ENCODE data around the gene PSMD5.
A peak's percentile ranks its signal among the peaks of the same experiment; 100 is the strongest.

PSMD5 gene

DNA sequence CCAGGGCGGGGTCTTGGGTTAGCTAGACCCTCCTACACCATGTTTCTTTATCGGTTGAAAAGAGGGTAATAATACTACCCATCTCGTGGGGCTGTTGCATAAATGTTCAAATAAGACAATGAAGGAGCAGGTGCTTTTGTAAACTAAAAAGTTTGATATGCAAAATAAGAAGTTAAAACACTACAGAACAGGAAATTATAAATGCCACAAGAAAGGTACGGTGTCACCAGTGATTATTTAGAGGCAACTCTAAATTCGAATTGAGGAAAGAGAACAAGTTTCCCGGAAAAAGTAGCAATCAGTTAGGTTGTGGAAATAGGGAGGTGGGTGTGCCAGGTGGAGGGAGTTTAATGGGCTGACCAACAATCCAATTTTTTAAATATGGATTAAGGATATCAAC, 36.7 kb upstream of the PSMD5 start:
- H3K9me3 ChIP-seq (replicated peaks in 1 of 2; ENCODE audit: control insufficient read depth in 2 of 2, insufficient read depth in 1 of 2, low read depth in 1 of 2, low read length in 2 of 2) = no peaks in the 10 kb centered on the region
- H3K9ac ChIP-seq (ENCODE audit: low read depth, low read length, poor library complexity) = no peak overlapping the region
- H2BK12ac ChIP-seq (ENCODE audit: low read length) = no peak overlapping the region
- no peak overlapping the region for H2BK120ac ChIP-seq (ENCODE audit: low read depth, low read length)
- H3K27ac ChIP-seq (replicated peaks; ENCODE audit: low read length) = no peak overlapping the region
- H3K79me1 ChIP-seq (ENCODE audit: low read depth, low read length) = no peaks in the 10 kb centered on the region
- H3K27me3 ChIP-seq (ENCODE audit: control insufficient read depth in 3 of 3, insufficient read depth in 3 of 3, low read depth in 1 of 3, low read length in 3 of 3) = peaks cover 0 to 3% (median 2%) of the 10 kb centered on the region in 3 experiments
- H3K4me3 ChIP-seq (ENCODE audit: low read length in 2 of 2) = no peak overlapping the region
- no peak for DNase-seq (ENCODE audit: low spot score)
- no peak overlapping the region for H2BK5ac ChIP-seq (ENCODE audit: low read length)
- no peak overlapping the region for H3K14ac ChIP-seq (ENCODE audit: low read length)
- no peak overlapping the region for H3K18ac ChIP-seq (ENCODE audit: low read length)
- H3K36me3 ChIP-seq (replicated peaks in 1 of 2; ENCODE audit: control insufficient read depth in 2 of 2, insufficient read depth in 2 of 2, low read length in 2 of 2) = peaks cover 0 to 5% of the 10 kb centered on the region in 2 donors
- no CpG with 5 or more reads among the region's 6 CpGs for WGBS, 2 donors (ENCODE audit: extremely low coverage in 2 of 2, insufficient read length in 2 of 2, insufficient replicate concordance in 1 of 2)
- H3K4ac ChIP-seq (ENCODE audit: low read length) = no peak overlapping the region
- no peak overlapping the region for H4K8ac ChIP-seq (ENCODE audit: low read depth, low read length)
- no peak overlapping the region for H2AK5ac ChIP-seq (ENCODE audit: low read depth, low read length)
- no peak overlapping the region for H2AFZ ChIP-seq (ENCODE audit: low read length)
- H3K23ac ChIP-seq (ENCODE audit: low read depth, low read length, poor library complexity) = no peak overlapping the region
- no peak overlapping the region for H2BK15ac ChIP-seq (ENCODE audit: low read length)
- no peak overlapping the region for H3K4me2 ChIP-seq (ENCODE audit: insufficient read depth, low read length, poor library complexity, severe bottlenecking)
- H4K91ac ChIP-seq (ENCODE audit: low read depth, low read length, poor library complexity) = no peak overlapping the region
- H3K4me1 ChIP-seq (ENCODE audit: control insufficient read depth in 2 of 2, insufficient read depth in 1 of 2, low read depth in 1 of 2, low read length in 2 of 2) = peaks cover 10 to 11% of the 10 kb centered on the region in 2 donors

GRCh38 chr9:120878188-120879130, 35.7 kb upstream of the PSMD5 start:
- Histone ChIP-seq H2AFZ (ENCODE audit: low read length) (no peak overlapping the region), H3K79me1 (ENCODE audit: low read depth, low read length) (no peaks in the 10 kb centered on the region), H2BK12ac (ENCODE audit: low read length) (no peak overlapping the region), H3K9me3 (replicated peaks in 1 of 2; ENCODE audit: control insufficient read depth in 2 of 2, insufficient read depth in 1 of 2, low read depth in 1 of 2, low read length in 2 of 2) (no peaks in the 10 kb centered on the region), H3K4ac (ENCODE audit: low read length) (no peak overlapping the region), H3K23ac (ENCODE audit: low read depth, low read length, poor library complexity) (peak overlapping the region; percentile 18), H3K4me3 (ENCODE audit: low read length in 2 of 2) (no peak overlapping the region), H3K9ac (ENCODE audit: low read depth, low read length, poor library complexity) (no peak overlapping the region), H2BK5ac (ENCODE audit: low read length) (no peak overlapping the region), H3K4me1 (ENCODE audit: control insufficient read depth in 2 of 2, insufficient read depth in 1 of 2, low read depth in 1 of 2, low read length in 2 of 2) (peaks cover 11% of the 10 kb centered on the region in 2 donors), H3K36me3 (replicated peaks in 1 of 2; ENCODE audit: control insufficient read depth in 2 of 2, insufficient read depth in 2 of 2, low read length in 2 of 2) (peaks cover 6 to 15% of the 10 kb centered on the region in 2 donors), H2BK15ac (ENCODE audit: low read length) (no peak overlapping the region), H3K27me3 (ENCODE audit: control insufficient read depth in 3 of 3, insufficient read depth in 3 of 3, low read depth in 1 of 3, low read length in 3 of 3) (peaks cover 0 to 3% (median 2%) of the 10 kb centered on the region in 3 experiments), H3K14ac (ENCODE audit: low read length) (no peak overlapping the region), H4K91ac (ENCODE audit: low read depth, low read length, poor library complexity) (no peak overlapping the region), H3K18ac (ENCODE audit: low read length) (peak overlapping the region; percentile 36), H2AK5ac (ENCODE audit: low read depth, low read length) (peak overlapping the region; percentile 7), H3K4me2 (ENCODE audit: insufficient read depth, low read length, poor library complexity, severe bottlenecking) (no peak overlapping the region), H4K8ac (ENCODE audit: low read depth, low read length) (no peak overlapping the region), H2BK120ac (ENCODE audit: low read depth, low read length) (no peak overlapping the region), H3K27ac (replicated peaks; ENCODE audit: low read length) (no peak overlapping the region)
- no CpG with 5 or more reads among the region's 8 CpGs for WGBS, 2 donors (ENCODE audit: extremely low coverage in 2 of 2, insufficient read length in 2 of 2, insufficient replicate concordance in 1 of 2)
- DNase-seq (ENCODE audit: low spot score) = no peak

DNA sequence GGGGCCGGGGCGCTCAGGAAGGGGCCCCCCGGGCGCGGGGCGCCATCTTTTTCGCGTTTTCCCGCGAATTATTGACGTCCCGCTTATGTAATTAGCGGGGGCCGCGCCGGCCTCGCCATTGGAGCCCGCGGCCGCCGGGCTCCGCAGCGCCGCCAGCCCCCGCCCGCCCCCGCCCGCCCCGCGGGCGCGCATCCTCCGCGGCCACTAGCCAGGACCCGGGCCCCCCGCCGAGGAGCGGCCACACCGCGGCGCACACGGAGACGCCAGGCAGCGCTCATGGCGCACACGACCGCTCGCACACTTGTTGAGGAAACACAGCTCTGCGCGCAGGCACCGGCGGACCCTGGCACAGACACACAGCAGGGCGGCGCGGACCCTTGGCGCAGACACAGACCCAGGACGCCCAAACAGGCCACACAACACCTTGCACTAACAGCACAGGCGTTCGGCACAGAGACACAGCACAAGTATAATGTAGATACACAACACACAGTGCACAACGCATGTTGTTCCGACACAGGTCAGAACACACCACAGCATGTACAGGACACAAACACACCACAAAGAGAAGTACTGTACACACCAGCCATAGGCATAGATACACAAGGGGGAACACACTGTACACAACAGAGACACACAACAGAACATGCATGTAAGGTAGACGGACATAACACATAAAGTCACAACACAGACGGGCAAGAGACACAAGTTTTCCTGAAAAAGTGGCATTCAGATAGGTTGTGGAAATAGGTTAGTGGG, 34.7 kb upstream of the PSMD5 start:
- Histone ChIP-seq H3K36me3 (replicated peaks in 1 of 2; ENCODE audit: control insufficient read depth in 2 of 2, insufficient read depth in 2 of 2, low read length in 2 of 2) (peaks cover 11 to 25% of the 10 kb centered on the region in 2 donors), H2AK5ac (ENCODE audit: low read depth, low read length) (peak overlapping the region; percentile 8), H3K18ac (ENCODE audit: low read length) (peak overlapping the region; percentile 94), H2BK15ac (ENCODE audit: low read length) (peak overlapping the region; percentile 1), H2AFZ (ENCODE audit: low read length) (peak overlapping the region; percentile 87), H3K79me1 (ENCODE audit: low read depth, low read length) (no peaks in the 10 kb centered on the region), H3K9ac (ENCODE audit: low read depth, low read length, poor library complexity) (peak overlapping the region; percentile 71), H3K4me1 (ENCODE audit: control insufficient read depth in 2 of 2, insufficient read depth in 1 of 2, low read depth in 1 of 2, low read length in 2 of 2) (peaks cover 11% of the 10 kb centered on the region in 2 donors), H2BK120ac (ENCODE audit: low read depth, low read length) (no peak overlapping the region), H3K27ac (replicated peaks; ENCODE audit: low read length) (no peak overlapping the region), H3K4ac (ENCODE audit: low read length) (no peak overlapping the region), H3K4me3 (ENCODE audit: low read length in 2 of 2) (peak overlapping the region; percentile 85), H3K27me3 (ENCODE audit: control insufficient read depth in 3 of 3, insufficient read depth in 3 of 3, low read depth in 1 of 3, low read length in 3 of 3) (peaks cover 0 to 3% (median 2%) of the 10 kb centered on the region in 3 experiments), H4K91ac (ENCODE audit: low read depth, low read length, poor library complexity) (no peak overlapping the region), H3K23ac (ENCODE audit: low read depth, low read length, poor library complexity) (peak overlapping the region; percentile 50), H3K9me3 (replicated peaks in 1 of 2; ENCODE audit: control insufficient read depth in 2 of 2, insufficient read depth in 1 of 2, low read depth in 1 of 2, low read length in 2 of 2) (no peaks in the 10 kb centered on the region), H3K4me2 (ENCODE audit: insufficient read depth, low read length, poor library complexity, severe bottlenecking) (peak overlapping the region; percentile 96), H2BK12ac (ENCODE audit: low read length) (peak overlapping the region; percentile 64), H2BK5ac (ENCODE audit: low read length) (no peak overlapping the region), H3K14ac (ENCODE audit: low read length) (peak overlapping the region; percentile 49), H4K8ac (ENCODE audit: low read depth, low read length) (no peak overlapping the region)
- peak; percentile 40 for DNase-seq (ENCODE audit: low spot score)
- WGBS, 2 donors (ENCODE audit: extremely low coverage in 2 of 2, insufficient read length in 2 of 2, insufficient replicate concordance in 1 of 2) = no CpG with 5 or more reads among the region's 63 CpGs
